ENCODE results near the gene EVA1A.
A peak's percentile ranks its signal among the peaks of the same experiment; 100 is the strongest.

Gene EVA1A

GRCh38 chr2:75560768-75561565 lies at the start of gene EVA1A:
TSS of gene EVA1A (minus strand) at chr2:75560939. CDS start at chr2:75518140, 42,799 bp downstream.
- DNase-seq (ENCODE audit: low spot score) = peak; percentile 63

GRCh38 chr2:75609937-75610508 lies 49.3 kb upstream of the EVA1A start:
- peak; percentile 53 for DNase-seq (ENCODE audit: low spot score)

GRCh38 chr2:75609334-75609689 lies 48.6 kb upstream of the EVA1A start:
- no peak for DNase-seq (ENCODE audit: low spot score)

- peak; percentile 63 for DNase-seq (ENCODE audit: low spot score)
Measured at GRCh38 chr2:75608684-75609333, 48.1 kb upstream of the EVA1A start.

- no peak for DNase-seq (ENCODE audit: low spot score)
Measured at GRCh38 chr2:75607988-75608683, 47.4 kb upstream of the EVA1A start.

- DNase-seq (ENCODE audit: low spot score) = no peak
Measured at GRCh38 chr2:75607400-75607798, 46.7 kb upstream of the EVA1A start.

- DNase-seq (ENCODE audit: low spot score) = peak; percentile 52
Measured at GRCh38 chr2:75606761-75607399, 46.1 kb upstream of the EVA1A start.

GRCh38 chr2:75605770-75606529 lies 45.2 kb upstream of the EVA1A start:
- peak; percentile 89 for DNase-seq (ENCODE audit: low spot score)

GRCh38 chr2:75604484-75604883 lies 43.7 kb upstream of the EVA1A start:
- DNase-seq (ENCODE audit: low spot score) = no peak

GRCh38 chr2:75603477-75603876 lies 42.7 kb upstream of the EVA1A start:
- DNase-seq (ENCODE audit: low spot score) = no peak

- peak; percentile 79 for DNase-seq (ENCODE audit: low spot score)
Measured at GRCh38 chr2:75602724-75603342, 42.1 kb upstream of the EVA1A start.

GRCh38 chr2:75600461-75601011 lies 39.8 kb upstream of the EVA1A start:
- DNase-seq (ENCODE audit: low spot score) = no peak

- DNase-seq (ENCODE audit: low spot score) = no peak
Measured at GRCh38 chr2:75598589-75599155, 37.9 kb upstream of the EVA1A start.

GRCh38 chr2:75597949-75598348 lies 37.2 kb upstream of the EVA1A start:
- DNase-seq (ENCODE audit: low spot score) = no peak

- DNase-seq (ENCODE audit: low spot score) = peak; percentile 38
Measured at GRCh38 chr2:75596784-75597183, 36.0 kb upstream of the EVA1A start.

GRCh38 chr2:75595541-75596395 lies 35.0 kb upstream of the EVA1A start:
- DNase-seq (ENCODE audit: low spot score) = peak; percentile 73

GRCh38 chr2:75594596-75594995 lies 33.9 kb upstream of the EVA1A start:
- DNase-seq (ENCODE audit: low spot score) = no peak

- no peak for DNase-seq (ENCODE audit: low spot score)
Measured at GRCh38 chr2:75592888-75593287, 32.1 kb upstream of the EVA1A start.

- DNase-seq (ENCODE audit: low spot score) = peak; percentile 55
Measured at GRCh38 chr2:75592030-75592429, 31.3 kb upstream of the EVA1A start.

All from AG08395 (cell line).